ENCODE results near the gene H3-3A.

The H3-3A gene

DNA sequence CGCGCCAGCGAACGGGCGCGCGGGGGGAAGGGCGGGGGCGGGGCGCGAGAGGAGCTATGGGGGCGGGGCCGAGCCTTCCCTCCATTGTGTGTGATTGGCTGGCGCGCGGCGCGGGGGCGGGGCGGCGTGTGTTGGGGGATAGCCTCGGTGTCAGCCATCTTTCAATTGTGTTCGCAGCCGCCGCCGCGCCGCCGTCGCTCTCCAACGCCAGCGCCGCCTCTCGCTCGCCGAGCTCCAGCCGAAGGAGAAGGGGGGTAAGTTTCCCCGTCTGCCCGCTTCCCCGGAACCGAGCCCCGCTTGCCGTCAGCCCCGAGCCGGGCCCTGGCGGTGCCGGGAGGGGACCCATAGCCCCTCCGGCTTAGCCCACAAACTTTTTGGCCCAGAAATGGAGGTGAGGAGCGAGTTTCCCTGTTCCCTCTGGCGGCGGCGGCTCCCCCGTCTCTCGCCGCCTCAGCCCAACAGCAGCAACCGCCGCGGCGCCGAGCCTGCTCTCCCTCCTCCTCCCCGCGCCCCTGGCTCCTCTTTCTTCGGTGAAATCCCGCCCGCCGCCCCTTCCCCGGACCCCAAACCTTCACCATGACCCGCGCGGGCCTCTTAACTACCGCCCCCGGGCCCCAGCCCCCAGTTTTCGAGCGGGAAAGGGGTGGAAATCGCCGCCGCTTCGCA is at the start of gene H3-3A:
Gene H3-3A, plus strand, starts transcription at position 159 of the 666 bp plus-strand sequence. CDS start 1,636 bp downstream, outside the sequence.
- peak; percentile 99 for DNase-seq (ENCODE audit: low read depth, low spot score)

DNA sequence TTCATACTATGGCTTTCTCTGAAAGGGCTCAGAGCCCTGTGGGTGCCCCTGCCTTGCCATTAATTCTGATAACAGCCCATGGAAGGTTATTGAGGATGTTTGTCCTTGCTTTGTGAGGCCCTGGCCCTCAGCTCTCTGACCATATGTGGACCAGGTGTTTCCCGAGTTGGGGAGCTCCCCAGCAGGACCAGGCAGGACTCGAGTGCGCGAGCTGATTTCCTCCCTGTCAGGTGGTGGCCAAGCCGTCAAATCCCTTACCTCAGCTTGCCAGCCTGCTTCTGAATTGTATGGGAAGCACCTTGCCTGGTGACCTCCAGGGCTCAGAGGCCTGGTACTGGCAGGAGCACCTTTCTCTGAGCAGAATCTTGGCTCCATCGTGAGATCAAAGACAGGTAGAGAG is 45.4 kb upstream of the H3-3A start:
- no peak for DNase-seq (ENCODE audit: low read depth, low spot score)

DNA sequence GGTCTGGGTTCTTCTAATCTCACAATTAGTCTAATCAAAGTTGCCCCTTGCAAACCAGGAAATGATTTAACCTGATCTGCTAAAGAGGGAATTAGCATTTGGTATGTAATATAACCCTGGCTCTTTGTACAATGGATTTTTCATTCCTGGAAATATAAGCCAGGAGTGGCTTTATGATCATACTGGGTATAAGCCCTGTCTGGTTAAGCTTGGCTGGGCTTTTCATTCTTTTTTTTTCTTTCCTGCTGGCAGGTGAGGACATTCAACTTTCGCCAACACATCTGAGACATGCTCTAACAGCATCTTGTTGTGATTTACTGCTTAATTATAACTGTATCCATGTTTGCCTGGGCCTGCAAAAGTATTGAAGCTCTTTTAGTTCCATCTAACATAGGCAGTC is 42.9 kb upstream of the H3-3A start:
- DNase-seq (ENCODE audit: low read depth, low spot score) = no peak

DNA sequence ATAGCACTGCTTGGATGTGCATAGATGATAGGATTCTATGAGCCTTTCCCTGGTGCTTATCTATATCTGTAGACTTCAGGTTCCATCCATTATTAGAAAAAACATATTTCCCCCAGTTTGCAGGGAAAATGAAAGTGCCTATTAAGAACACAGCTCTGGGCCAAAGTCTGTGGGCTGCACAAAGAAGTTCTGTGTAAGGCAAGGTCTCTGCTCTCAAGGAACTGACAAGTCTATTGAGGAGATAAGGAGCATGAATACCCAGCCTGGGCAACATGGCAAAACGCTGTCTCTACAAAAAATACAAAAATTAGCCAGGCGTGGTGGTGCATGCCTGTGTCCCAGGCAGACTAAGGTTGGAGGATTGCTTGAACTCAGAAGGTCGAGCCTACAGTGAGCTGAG is 41.1 kb upstream of the H3-3A start:
- no peak for DNase-seq (ENCODE audit: low read depth, low spot score)

DNA sequence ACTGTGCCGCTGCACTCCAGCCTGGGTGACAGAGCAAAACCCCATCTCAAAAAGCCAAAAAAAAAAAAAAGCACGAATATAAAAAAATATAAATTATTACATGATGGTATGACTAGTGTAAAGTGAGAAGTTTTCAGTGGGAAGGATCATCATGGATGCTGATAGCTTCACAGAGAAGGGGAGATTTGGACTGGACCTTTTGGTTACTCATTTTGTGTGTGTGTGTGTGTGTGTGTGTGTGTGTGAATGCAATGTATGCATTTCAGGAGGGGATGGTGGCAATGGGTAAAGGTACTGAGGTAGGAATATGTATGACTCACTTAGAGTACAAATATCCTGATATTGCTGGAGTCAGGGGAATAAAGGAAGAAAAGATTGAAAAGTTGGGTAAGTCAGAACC is 40.7 kb upstream of the H3-3A start:
- no peak for DNase-seq (ENCODE audit: low read depth, low spot score)

DNA sequence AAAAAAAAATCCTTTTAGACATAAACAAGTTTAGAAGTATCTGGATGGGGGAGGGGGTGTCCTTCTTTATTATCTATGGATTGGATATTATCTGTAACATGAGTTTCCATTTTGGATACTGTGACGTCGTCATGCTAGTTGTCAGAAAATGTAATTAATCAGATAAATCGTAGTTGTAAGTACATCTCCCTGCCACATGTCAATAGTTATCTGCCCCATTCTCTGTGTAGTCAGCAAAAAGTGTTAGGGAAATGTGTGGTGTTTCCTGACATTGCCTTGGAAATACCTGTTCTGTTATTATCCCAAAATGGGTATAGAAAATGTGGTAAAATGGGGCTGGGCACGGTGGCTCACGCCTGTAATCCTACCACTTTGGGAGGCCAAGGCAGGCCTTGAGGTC is 38.8 kb upstream of the H3-3A start:
- DNase-seq (ENCODE audit: low read depth, low spot score) = no peak

DNA sequence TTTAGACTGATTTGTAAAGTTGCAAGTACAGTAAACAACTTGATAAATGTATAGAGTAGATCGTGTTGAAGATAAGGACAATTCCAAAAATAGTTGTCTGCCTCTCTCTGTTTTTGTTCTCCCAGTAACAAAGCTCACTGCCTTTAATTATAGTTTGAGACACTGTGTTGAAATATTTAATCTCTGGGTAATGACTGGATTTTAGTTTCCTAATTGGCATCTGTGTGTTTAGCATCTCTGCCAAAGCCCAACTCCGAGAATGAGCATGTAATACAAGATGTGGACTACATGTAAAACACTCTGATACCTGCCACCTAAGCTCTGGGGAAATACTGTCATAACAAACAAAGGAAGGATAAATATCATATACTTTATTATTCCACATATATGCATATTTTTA is 35.7 kb upstream of the H3-3A start:
- no peak for DNase-seq (ENCODE audit: low read depth, low spot score)

DNA sequence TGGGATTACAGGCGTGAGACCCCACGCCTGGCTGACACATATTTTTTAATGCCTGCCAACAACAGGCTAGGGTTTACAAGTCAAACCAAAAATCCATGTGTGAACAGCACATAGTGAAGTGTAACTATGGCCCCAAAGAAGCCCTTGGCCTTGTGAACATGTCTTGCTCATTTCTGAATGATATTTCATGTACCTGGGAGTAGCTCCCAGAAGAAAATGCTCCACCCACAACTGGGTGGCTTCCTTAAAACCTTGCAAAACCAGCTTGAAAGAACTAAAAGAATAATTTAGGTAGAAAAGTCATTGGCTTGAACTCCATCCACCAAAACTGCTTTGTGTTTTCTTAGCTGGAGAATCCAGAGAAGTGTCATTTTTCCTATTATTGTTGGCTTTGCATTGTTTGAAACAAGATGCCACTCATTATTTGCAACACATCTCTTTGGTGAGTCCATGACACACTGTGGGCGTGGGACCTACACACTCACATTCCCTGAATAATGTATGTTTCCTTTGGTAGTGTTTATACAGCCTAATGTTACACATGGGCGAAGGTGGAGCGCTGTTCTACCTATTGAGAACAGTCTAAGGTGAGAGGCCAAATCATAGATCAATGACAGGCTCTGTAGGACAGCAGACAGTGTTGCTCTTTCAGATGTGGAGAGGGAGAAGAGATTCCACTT is 34.8 kb upstream of the H3-3A start:
- DNase-seq (ENCODE audit: low read depth, low spot score) = no peak

DNA sequence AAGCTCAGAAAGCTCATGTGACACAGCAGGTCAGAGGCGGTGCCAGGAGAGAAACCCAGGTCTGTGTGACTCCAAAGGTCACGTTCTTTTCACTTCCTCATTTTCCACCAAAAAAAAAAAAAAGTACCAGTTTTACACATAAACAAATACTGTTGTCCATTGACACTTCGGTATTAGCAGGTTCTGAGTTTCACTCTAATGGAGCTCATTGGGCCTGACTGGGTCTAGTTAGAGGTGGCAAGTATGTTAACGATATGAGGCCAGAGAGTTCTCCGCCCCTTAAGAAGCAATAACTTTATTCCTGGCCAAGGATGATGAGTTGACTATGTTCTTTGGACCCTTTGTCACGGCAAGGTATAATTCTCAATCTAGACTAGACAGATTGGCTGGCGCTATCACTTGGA is 33.4 kb upstream of the H3-3A start:
- DNase-seq (ENCODE audit: low read depth, low spot score) = no peak

DNA sequence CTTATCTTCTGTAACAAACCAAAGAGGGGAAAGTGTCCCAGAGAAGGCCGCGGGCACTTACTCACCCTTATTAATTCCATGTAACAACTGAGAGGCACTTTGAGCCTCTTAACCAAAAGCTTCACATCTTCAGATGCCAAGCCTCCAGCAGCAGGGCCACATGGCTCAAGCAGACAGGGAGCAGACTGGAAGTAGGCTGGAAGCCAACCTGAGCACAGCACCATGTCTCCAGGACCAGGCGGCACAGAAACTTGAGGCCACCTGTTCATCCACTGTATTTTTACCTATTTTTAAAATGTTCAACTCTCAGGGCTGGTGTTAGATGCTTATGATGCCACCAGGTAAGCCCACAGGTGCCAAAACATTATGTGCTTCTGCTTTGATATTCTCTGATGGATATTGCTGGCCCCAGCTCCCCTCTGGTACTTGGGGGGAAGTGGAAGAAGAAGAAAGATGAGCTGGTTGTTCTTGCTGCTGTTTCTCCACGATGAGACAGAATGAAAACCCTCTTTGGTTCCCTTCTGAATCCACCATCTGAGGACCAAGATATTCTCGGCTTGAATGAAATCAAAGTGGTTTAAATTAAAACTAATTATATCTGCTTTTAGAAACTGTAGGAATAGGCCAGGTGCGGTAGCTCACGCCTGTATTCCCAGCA is 32.8 kb upstream of the H3-3A start:
- no peak for DNase-seq (ENCODE audit: low read depth, low spot score)

DNA sequence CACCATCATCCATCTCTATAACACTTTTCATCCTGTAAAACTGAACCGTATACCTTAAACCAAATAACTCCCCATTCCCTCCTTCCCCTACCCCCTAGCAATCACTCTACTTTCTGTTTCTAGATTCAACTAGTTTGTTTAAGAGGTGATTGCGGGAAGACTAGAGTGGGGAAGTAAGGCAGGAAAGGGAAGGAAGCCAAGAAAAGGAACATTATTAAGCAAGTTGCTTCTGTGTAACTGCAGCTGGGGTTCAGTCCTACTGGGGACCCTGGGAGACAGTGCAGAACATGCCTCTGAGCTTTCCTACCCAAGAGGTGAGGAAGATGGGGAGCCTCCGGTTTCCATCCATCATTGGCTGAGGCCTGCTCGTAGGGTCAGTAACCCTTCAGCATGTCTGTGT is 28.9 kb upstream of the H3-3A start:
- DNase-seq (ENCODE audit: low read depth, low spot score) = no peak

DNA sequence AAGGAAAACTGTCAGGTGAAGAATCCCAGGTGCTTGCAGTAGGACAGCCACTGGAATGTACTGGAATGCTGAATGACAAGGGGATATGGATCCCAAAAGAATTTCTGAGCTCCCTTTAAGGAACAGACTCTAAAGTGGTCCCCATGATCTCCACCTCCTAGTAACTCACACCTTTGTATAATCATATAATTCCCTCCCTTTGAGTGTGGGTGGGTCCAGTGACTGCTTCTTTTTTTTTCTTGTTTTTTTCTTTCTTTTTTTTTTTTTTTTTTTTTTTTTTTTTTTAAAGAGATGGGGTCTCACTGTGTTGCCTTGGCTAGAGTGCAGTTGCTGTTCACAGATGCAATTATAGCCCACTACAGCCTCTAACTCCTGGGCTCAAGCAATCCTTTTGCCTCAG is 28.5 kb upstream of the H3-3A start:
- no peak for DNase-seq (ENCODE audit: low read depth, low spot score)

DNA sequence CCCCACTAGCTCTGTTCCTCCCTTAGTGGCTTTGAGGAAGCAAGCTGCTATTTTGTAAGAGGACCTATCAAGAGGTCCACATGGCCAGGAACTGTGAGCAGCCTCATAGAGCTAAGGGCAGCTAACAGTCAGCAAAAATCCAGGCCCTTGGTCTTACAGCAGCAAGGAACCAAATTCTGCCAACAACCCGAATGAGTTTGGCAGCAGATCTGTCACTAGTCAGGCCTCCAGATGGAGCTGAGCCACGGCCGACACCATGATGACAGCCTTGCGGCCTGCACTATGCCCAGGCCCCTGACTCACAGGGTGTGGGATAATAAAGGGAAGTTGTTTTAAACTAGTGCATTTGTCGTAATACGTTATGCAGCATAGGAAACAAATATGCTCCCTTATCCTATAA is 28.0 kb upstream of the H3-3A start:
- peak; percentile 97 for DNase-seq (ENCODE audit: low read depth, low spot score)

DNA sequence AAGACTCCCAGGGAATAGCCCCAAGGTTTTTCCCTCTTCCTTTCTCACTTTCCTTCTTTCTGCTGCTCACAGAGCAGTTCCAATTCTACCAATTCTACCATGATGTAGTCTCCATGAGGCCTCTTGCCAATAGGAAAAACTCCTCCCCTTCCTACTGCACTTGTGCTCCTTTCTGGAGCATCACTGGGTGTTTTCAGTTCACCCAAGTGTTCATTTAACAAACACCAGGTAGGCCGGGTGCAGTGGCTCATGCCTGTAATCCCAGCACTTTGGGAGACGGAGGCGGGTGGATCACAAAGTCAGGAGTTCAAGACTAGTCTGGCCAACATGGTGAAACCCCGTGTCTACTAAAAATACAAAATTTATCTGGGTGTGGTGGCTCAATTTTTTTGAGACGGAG is 26.6 kb upstream of the H3-3A start:
- DNase-seq (ENCODE audit: low read depth, low spot score) = no peak

DNA sequence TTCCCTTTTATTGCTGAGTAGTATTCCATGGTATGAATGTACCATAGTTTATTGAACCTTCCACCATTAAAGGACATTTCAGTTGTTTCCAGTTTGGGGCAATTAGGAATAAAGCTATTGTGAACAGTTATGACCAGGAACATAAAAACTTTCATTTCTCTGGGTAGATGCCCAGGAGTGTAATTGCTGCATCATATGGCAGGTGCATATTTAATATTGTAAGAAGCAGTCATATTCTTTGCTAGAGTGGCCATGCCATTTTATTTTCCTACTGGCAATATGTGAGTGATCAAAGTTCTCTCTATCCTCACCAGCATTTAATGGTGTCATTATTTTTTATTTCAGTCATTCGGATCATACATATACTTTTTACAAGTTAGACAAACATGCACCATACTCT is 23.9 kb upstream of the H3-3A start:
- no peak for DNase-seq (ENCODE audit: low read depth, low spot score)

DNA sequence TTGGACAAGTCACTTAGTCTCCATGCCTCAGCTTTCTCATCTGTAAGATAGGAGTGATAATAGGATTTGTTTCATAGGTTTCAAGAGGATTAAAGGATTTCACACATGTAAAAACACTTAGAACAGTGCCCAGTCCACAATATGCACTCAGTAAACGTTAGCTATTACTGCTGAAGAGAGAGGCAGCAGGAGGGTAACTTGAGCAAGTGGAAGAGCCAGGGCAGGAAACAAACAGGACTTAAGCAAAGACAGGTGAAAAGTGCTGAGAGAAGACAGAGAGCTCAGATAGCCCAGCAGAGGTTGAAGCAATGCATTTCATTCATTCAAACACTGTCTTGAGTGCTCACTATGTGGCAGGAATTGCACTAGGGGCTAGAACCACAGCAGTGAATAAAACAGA is 21.1 kb upstream of the H3-3A start:
- DNase-seq (ENCODE audit: low read depth, low spot score) = no peak

DNA sequence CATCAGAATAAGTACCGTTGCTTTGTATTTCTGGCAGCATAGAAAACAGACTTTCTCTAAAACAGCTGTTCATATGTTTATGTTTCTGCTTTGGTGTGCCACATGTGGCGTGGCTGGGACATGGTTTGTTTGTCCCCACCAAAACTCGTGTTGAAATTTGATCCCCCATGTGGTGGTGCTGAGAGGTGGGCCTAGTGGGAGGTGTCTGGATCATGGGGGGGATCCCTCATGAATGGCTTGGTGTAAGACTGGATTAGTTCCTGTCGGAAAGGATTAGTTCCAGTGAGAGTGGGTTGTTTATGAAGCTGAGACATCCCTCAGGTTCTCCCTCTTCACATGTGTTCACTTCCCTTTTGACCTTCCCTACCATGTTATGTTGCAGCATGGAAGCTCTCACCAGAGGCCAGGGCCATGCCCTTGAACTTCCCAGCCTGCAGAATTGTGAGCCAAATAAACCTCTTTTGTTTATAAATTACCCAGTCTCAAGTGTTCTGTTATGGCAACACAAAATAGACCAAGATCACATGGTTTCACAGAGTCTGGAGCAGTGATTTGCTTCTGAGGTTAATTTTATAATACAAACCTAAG is 17.9 kb upstream of the H3-3A start:
- DNase-seq (ENCODE audit: low read depth, low spot score) = no peak

DNA sequence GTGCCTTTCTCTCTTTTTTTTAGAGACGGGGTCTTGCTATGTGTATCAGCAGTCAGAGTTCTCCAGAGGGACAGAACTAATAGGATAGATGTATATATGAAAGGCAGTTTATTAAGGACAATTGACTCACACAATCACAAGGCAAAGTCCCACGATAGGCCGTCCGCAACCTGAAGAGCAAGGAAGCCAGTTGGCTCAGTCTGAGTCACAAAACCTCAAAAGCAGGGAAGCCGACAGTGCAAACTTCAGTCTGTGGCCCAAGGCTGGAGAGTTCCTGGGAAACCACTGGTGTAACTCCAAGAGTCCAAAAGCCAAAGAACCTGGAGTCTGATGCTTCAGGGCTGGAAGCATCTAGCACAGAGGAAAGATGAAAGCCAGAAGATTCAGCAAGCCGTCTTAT is 16.3 kb upstream of the H3-3A start:
- peak; percentile 82 for DNase-seq (ENCODE audit: low read depth, low spot score)

DNA sequence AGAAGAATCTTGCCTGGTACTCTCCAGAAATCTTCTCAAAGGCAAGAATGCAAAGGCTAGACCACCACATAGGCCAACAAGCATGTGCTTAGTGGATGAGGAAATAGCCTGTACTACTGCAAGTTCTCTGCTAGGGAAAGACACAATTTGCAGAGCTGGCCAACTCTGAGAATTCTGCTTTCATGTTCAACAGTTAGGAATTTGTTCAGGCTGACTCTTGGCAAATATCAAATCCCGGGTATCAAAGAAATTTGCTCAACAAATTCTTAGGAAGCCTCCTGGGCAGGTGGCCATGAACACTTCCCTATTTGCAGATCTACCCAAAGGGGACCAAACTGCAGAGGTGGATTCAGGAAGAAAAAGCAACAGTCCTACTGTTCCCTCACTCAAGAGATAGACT is 15.0 kb upstream of the H3-3A start:
- peak; percentile 67 for DNase-seq (ENCODE audit: low read depth, low spot score)

DNA sequence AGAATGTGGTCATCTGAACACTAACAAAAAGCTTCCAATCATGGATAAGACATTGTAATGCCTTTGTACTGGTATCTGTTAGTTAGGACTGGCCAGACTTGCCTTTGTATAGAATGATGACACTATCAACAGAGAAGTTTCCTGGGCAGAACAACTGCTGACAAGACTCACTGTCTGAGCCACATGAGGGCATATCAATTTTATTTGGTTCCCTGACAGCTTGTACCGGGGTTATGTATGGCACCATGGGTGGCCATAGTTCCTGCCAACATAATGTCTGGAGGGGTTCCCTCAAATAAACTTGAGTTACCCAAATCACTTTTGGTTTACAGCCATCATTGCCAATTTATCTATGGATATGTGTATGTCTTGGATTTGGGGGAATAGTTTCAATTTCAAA is 13.6 kb upstream of the H3-3A start:
- DNase-seq (ENCODE audit: low read depth, low spot score) = no peak

DNA sequence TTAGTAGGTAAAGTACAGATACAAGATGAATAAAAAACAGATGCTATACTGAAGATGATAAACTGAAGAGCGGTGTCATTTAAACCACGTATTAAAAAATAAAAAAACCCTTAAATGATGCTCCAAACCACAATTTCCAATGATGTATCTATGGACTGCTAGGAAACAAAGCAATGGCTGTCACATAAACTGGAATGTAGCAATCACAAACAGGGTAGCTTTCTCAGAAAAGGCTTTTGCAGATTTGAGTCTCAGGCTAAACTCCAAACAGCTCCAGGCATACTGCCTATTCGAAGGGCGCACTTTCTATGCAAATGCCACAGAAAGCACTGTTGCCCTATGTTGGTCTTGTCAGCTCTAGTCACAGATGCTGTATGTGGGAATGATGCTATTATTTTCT is 12.4 kb upstream of the H3-3A start:
- no peak for DNase-seq (ENCODE audit: low read depth, low spot score)

DNA sequence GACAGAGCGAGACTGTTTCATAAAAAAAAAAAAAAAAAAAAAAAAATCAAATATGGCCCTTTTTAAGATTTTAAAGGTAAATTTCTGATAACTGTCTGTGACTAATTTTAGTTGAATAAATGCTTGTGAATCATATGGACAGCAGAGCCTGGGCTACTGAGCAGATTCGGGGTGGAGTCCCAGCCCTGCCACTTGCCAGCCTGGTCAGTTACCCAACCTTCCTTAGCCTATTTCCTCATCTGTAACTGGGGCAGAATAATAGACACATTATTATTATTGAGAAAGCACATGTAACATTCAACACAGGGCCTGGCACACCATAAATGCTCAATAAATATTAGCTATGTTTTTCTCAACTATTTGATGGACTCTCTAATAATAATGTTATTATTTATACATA is 11.2 kb upstream of the H3-3A start:
- DNase-seq (ENCODE audit: low read depth, low spot score) = no peak

DNA sequence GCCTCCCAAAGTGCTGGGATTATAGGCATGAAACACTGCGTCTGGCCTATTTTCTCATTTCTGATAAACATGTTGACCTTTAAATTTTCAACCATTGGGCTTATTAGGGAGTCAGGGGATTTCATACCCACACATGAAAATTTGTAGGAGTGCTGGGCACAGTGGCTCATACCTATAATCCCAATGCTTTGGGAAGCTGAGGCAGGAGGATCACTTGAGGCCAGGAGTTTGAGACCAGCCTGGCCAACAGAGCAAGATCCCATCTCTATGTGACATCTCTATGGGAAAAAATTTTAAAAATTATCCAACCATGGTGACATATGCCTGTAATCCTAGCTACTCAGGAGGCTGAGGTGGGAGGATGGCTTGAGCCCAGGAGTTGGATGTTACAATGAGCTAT is 10.5 kb upstream of the H3-3A start:
- DNase-seq (ENCODE audit: low read depth, low spot score) = no peak
